Measurements from ENCODE around the gene HS6ST3. TPM values are rescaled to one million over a fixed set of nuclear protein-coding genes. Genes with fewer than 3 reads are reported as not detected.

The HS6ST3 gene
- total and polyA plus RNA-seq, 10 donors: 0.03 TPM; not detected in 9

- Histone ChIP-seq H3K4me3 (no peak overlapping the region), H3K9me3 (peaks cover 0 to 7% (median 0%) of the 10 kb centered on the region in 8 donors), H3K4me1 (no peaks in the 10 kb centered on the region), H3K27ac (no peak overlapping the region), H3K27me3 (replicated peaks in 1 of 7) (no peaks in the 10 kb centered on the region), H3K36me3 (no peaks in the 10 kb centered on the region)
- 62 to 69% (median 64%) methylated on average over 5 of the region's 5 CpGs for WGBS, 5 donors
- TF ChIP-seq CTCF (IDR thresholded peaks at IDR 0.05 in 8 of 11, conservative IDR thresholded peaks at IDR 0.05 in 3 of 11): no peak
- no peak for TF ChIP-seq POLR2AphosphoS5 (IDR thresholded peaks at IDR 0.05)
- TF ChIP-seq POLR2A (IDR thresholded peaks at IDR 0.05): no peak
- DNase-seq: no peak
- intact Hi-C loops (cut with DNase I; ENCODE audit: low total_unique reads): no loop called here
Measured at GRCh38 chr13:96551546-96551945, 461.6 kb downstream of the HS6ST3 start.

- Histone ChIP-seq H3K36me3 (no peaks in the 10 kb centered on the region), H3K27me3 (replicated peaks in 1 of 7) (no peaks in the 10 kb centered on the region), H3K27ac (no peak overlapping the region), H3K4me1 (no peaks in the 10 kb centered on the region), H3K4me3 (no peak overlapping the region), H3K9me3 (peaks cover 0 to 7% (median 0%) of the 10 kb centered on the region in 8 donors)
- intact Hi-C loops (cut with DNase I; ENCODE audit: low total_unique reads): no loop called here
- 77 to 95% (median 85%) methylated on average over 2 of the region's 2 CpGs for WGBS, 5 donors
- DNase-seq: no peak
- TF ChIP-seq POLR2A (IDR thresholded peaks at IDR 0.05) (no peak), CTCF (IDR thresholded peaks at IDR 0.05 in 8 of 11, conservative IDR thresholded peaks at IDR 0.05 in 3 of 11) (no peak), POLR2AphosphoS5 (IDR thresholded peaks at IDR 0.05) (no peak)
Measured at GRCh38 chr13:96552559-96552958, 462.7 kb downstream of the HS6ST3 start.

GRCh38 chr13:96553796-96554195, 463.9 kb downstream of the HS6ST3 start:
- 86 to 97% (median 93%) methylated on average over 7 of the region's 7 CpGs for WGBS, 5 donors
- intact Hi-C loops (cut with DNase I; ENCODE audit: low total_unique reads): no loop called here
- no peak for TF ChIP-seq POLR2AphosphoS5 (IDR thresholded peaks at IDR 0.05)
- no peak for TF ChIP-seq CTCF (IDR thresholded peaks at IDR 0.05 in 8 of 11, conservative IDR thresholded peaks at IDR 0.05 in 3 of 11)
- no peak for TF ChIP-seq POLR2A (IDR thresholded peaks at IDR 0.05)
- Histone ChIP-seq H3K4me1 (no peaks in the 10 kb centered on the region), H3K36me3 (no peaks in the 10 kb centered on the region), H3K9me3 (peaks cover 0 to 7% (median 0%) of the 10 kb centered on the region in 8 donors), H3K27me3 (replicated peaks in 1 of 7) (no peaks in the 10 kb centered on the region), H3K4me3 (no peak overlapping the region), H3K27ac (no peak overlapping the region)
- DNase-seq: no peak

GRCh38 chr13:96573563-96573962, 483.7 kb downstream of the HS6ST3 start:
- H3K27ac ChIP-seq: no peak overlapping the region
- DNase-seq: no peak
- peaks cover 0 to 37% (median 9%) of the 10 kb centered on the region in 8 donors for H3K9me3 ChIP-seq
- TF ChIP-seq POLR2AphosphoS5 (IDR thresholded peaks at IDR 0.05) (no peak), CTCF (IDR thresholded peaks at IDR 0.05 in 8 of 11, conservative IDR thresholded peaks at IDR 0.05 in 3 of 11) (no peak), POLR2A (IDR thresholded peaks at IDR 0.05) (no peak)
- no peak overlapping the region for H3K4me3 ChIP-seq
- no peaks in the 10 kb centered on the region for H3K27me3 ChIP-seq (replicated peaks in 1 of 7)
- 49 to 79% (median 69%) methylated on average over 4 of the region's 4 CpGs for WGBS, 5 donors
- intact Hi-C loops (cut with DNase I; ENCODE audit: low total_unique reads): no loop called here
- H3K36me3 ChIP-seq: no peaks in the 10 kb centered on the region
- no peaks in the 10 kb centered on the region for H3K4me1 ChIP-seq

Measured in spleen (tissue), 11 donors.